HG02943 (cell line): ENCODE data around the gene USP36.
"Not testable (repeated sequence)": the region's sequence is repeated elsewhere in the genome, so short reads cannot be mapped to it uniquely, and the experiment has no call there.

Experiments
- ATAC-seq: cut with Tn5 transposase; IDR thresholded peaks from one replicate; pipeline ENCODE4 v1.9.1; 2021; ENCODE audit warnings: mild to moderate bottlenecking, low read depth, moderate library complexity; ENCODE audit not compliant: unreplicated experiment

The USP36 gene

GRCh38 chr17:78777881-78778280, 62.7 kb downstream of the USP36 start:
- ATAC-seq, result no peak

- no peak for ATAC-seq
Observed at GRCh38 chr17:78774956-78775571, 65.5 kb downstream of the USP36 start.

DNA sequence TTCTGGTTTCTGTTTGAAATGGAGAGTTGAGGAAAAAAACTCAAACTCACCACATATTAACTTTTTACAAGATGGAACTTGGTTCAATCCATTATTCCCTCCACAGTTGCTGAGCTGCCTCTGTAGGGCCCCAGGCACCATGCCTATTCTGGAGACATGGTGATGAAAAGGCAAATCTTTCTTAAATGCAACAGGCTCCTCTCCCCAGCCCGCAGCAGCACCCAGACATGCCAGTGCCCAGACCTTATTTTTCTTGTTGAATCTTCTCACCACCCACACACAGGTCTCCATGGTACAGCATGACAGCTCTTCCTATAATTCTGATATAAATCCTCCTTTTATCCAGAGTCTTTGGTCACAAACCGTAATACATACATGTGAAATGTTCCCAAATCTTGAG, 66.2 kb downstream of the USP36 start:
- ATAC-seq, result no peak

GRCh38 chr17:78771758-78772382, 68.7 kb downstream of the USP36 start:
- ATAC-seq, result no peak

GRCh38 chr17:78769196-78769773, 71.3 kb downstream of the USP36 start:
- ATAC-seq, result no peak

- ATAC-seq, result no peak
Observed at GRCh38 chr17:78767806-78768205, 72.8 kb downstream of the USP36 start.

- no peak for ATAC-seq
Observed at GRCh38 chr17:78766743-78767294, 73.8 kb downstream of the USP36 start.

GRCh38 chr17:78766225-78766624, 74.4 kb downstream of the USP36 start:
- ATAC-seq, result no peak

DNA sequence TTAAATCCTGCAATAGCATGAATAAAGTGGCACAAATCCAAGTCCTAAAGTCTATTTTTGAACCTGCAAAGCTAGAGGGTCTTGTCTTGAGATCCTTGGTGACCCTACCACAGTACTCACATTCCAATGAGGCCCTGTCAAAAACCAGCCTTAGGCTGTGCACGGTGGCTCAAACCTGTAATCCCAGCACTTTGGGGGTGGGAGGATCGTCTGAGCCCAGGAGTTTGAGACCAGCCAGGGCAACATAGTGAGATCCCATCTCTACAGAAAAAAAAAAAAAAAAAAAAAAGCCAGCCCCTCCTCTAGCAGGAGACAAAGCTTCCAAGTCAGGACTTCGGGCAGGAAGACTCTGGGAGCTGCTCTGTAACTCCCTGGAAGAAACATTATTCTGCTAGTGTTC, 74.8 kb downstream of the USP36 start:
- ATAC-seq, result no peak

GRCh38 chr17:78764871-78765270, 75.7 kb downstream of the USP36 start:
- no peak for ATAC-seq

- ATAC-seq, result no peak
Observed at GRCh38 chr17:78763561-78763960, 77.1 kb downstream of the USP36 start.

DNA sequence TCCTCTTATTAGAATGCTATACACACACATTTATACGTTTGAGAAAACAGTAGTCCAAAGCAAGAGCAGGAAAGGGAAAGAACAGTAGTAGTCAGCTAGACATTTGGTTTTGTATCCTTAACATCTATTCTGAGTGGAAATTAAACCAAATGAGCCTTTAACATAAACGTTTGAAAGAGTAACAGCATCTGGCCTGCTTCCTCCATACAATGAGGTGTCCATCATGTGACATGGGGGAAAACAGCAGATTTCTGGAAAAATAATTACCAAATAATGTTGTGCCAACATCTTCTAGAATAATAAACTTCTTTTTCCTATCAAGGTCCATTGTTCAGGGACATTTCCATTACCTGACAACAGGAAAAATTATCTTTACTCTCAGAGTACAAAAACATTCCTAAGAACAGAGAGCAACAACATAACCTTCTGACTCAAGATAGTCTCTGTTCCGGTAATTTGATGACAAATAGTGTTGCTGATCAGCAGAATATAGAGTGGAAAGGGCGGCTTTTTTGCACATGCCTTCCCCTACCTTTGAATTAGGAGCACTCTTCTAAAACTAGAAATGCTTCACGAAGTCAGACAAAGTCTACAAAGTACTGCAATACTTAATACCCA, 78.7 kb downstream of the USP36 start:
- ATAC-seq, result no peak

DNA sequence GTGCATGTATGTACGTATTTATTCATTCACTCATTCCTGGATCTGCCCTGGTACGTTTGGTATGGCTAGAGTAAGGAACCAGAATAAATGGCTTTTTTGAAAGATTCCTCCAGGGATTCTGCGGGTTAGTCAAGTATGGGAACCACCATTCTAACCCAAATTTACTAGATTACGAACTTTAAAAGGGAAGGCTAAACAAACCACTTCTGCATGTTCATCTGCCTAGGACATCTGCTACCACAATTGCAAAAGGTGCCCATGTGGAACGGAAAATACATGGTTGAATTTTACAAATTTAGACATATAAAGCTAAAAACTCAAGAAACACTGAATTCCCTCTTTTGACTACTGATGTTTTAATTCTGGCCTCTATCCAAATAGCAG, 80.7 kb downstream of the USP36 start:
- ATAC-seq, result no peak

GRCh38 chr17:78759203-78759968, 81.2 kb downstream of the USP36 start:
- no peak for ATAC-seq

GRCh38 chr17:78753316-78754250, 87.0 kb downstream of the USP36 start:
- ATAC-seq, result no peak

- no peak for ATAC-seq
Observed at GRCh38 chr17:78751447-78752161, 89.0 kb downstream of the USP36 start.

GRCh38 chr17:78751000-78751399, 89.6 kb downstream of the USP36 start:
- ATAC-seq, result not testable (repeated sequence)

DNA sequence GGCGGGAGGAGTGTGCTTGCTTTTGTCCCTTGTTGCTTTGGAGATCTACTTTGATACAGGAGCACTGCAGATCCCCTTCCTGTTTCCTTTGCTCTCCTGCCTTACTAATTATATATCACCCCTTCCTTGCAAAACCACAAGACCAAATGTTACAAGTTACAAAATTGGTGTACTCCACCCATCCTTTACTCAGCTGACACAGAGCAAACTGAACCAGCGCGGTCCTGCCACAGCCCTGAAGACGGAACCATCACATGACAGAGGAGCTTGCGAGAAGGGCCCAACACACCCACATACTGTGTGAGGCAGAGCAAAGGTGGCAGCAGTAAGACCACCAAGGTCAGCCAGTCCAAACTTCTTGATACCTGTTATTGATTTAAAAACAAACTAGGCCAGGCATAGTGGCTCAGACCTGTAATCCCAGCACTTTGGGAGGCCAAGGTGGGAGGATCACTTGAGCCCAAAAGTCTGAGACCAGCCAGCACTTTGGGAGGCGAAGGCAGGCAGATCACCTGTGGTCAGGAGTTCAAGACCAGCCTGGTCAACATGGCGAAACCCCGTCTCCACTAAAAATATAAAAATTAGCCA, 91.8 kb downstream of the USP36 start:
- ATAC-seq, result no peak
